PC-3 (cell line): ENCODE results near the gene MAB21L1.

ENCODE experiments used
- EZH2phosphoT487 ChIP-seq: fragments of 300-600 bp; sonication (generic); IDR thresholded peaks from 2 replicates; pipeline ENCODE4 v1.6.1; 2018; ENCODE audit warnings: mild to moderate bottlenecking, antibody characterized with exemption, low read length, borderline replicate concordance
- TF ChIP-seq, protein P1 (sequence below): fragments of 300-600 bp; sonication (generic); conservative IDR thresholded peaks from 2 replicates; pipeline ENCODE4 v1.5.1; 2017; ENCODE audit warnings: antibody characterized with exemption, low read depth, mild to moderate bottlenecking, low read length

- TF ChIP-seq EZH2phosphoT487 = no peak
- TF ChIP-seq, protein P1, sequence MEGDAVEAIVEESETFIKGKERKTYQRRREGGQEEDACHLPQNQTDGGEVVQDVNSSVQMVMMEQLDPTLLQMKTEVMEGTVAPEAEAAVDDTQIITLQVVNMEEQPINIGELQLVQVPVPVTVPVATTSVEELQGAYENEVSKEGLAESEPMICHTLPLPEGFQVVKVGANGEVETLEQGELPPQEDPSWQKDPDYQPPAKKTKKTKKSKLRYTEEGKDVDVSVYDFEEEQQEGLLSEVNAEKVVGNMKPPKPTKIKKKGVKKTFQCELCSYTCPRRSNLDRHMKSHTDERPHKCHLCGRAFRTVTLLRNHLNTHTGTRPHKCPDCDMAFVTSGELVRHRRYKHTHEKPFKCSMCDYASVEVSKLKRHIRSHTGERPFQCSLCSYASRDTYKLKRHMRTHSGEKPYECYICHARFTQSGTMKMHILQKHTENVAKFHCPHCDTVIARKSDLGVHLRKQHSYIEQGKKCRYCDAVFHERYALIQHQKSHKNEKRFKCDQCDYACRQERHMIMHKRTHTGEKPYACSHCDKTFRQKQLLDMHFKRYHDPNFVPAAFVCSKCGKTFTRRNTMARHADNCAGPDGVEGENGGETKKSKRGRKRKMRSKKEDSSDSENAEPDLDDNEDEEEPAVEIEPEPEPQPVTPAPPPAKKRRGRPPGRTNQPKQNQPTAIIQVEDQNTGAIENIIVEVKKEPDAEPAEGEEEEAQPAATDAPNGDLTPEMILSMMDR = no peak
Observed at GRCh38 chr13:35475960-35476943, at the start of gene MAB21L1.
